Stimulated activated CD4-positive, alpha-beta T cell treated with anti-CD3 and anti-CD28 coated beads, TNF-alpha, amount 100 ng/mL, for 4 hours (primary cell): ENCODE results near the gene TLN1.

Experiments used
- DNase-seq, 3 experiments: peaks; one replicate each; pipeline ENCODE4 v3.0.0-alpha.2; 2020; ENCODE audit warnings: low read depth in 3 of 3

The TLN1 gene

GRCh38 chr9:35729101-35729500 is 2.9 kb downstream of the TLN1 start:
- no peak for DNase-seq

- DNase-seq = no peak
Observed at GRCh38 chr9:35728041-35728971, 3.7 kb downstream of the TLN1 start.

GRCh38 chr9:35727676-35728040 is 4.3 kb downstream of the TLN1 start:
- no peak for DNase-seq

- DNase-seq = no peak
Observed at GRCh38 chr9:35726931-35727330, 5.1 kb downstream of the TLN1 start.

- DNase-seq = no peak
Observed at GRCh38 chr9:35725362-35725761, 6.6 kb downstream of the TLN1 start.

GRCh38 chr9:35723908-35724307 is 8.1 kb downstream of the TLN1 start:
- DNase-seq = no peak

GRCh38 chr9:35723426-35723825 is 8.6 kb downstream of the TLN1 start:
- DNase-seq = no peak

- no peak for DNase-seq
Observed at GRCh38 chr9:35719546-35719945, 12.4 kb downstream of the TLN1 start.

GRCh38 chr9:35718721-35719511 is 13.1 kb downstream of the TLN1 start:
- no peak for DNase-seq

GRCh38 chr9:35717132-35717870 is 14.7 kb downstream of the TLN1 start:
- no peak for DNase-seq

GRCh38 chr9:35716230-35716629 is 15.8 kb downstream of the TLN1 start:
- no peak for DNase-seq

GRCh38 chr9:35714579-35715252 is 17.3 kb downstream of the TLN1 start:
- DNase-seq = no peak

- no peak for DNase-seq
Observed at GRCh38 chr9:35714123-35714522, 17.9 kb downstream of the TLN1 start.

- DNase-seq = no peak
Observed at GRCh38 chr9:35713578-35713977, 18.4 kb downstream of the TLN1 start.

- DNase-seq = no peak
Observed at GRCh38 chr9:35712762-35713400, 19.1 kb downstream of the TLN1 start.

GRCh38 chr9:35711501-35712428 is 20.2 kb downstream of the TLN1 start:
- DNase-seq = no peak

GRCh38 chr9:35710818-35711500 is 21.0 kb downstream of the TLN1 start:
- DNase-seq = no peak

- no peak for DNase-seq
Observed at GRCh38 chr9:35708146-35708545, 23.8 kb downstream of the TLN1 start.

GRCh38 chr9:35706951-35707350 is 25.0 kb downstream of the TLN1 start:
- DNase-seq = no peak
